Esophagus squamous epithelium (tissue), 5 donors: ENCODE measurements around the gene AKAP3. TPM values are rescaled to one million over a fixed set of nuclear protein-coding genes. Genes with fewer than 3 reads are reported as not detected.

Experiments used
- DNase-seq: peaks from one replicate; lab custom pipeline; 2025; lab: John Stamatoyannopoulos, UW
- H3K27ac ChIP-seq, 4 donors: fragments of 200-600 bp; sonication (generic); one replicate each; pipeline ENCODE4 v1.5.1; 2016 to 2019; ENCODE audit warnings: mild to moderate bottlenecking in 1 of 4
- H3K27me3 ChIP-seq, 4 donors: fragments of 200-600 bp; sonication (generic); 1 replicate in 3 of 4; 2 replicates in 1 of 4; pipeline versions ENCODE4 v1.5.1 to v1.6.0; 2017 to 2021; ENCODE audit warnings: antibody characterized with exemption in 1 of 4
- H3K36me3 ChIP-seq, 3 donors: fragments of 200-600 bp; sonication (generic); one replicate each; pipeline ENCODE4 v1.5.1; 2016 to 2019
- H3K4me1 ChIP-seq, 3 donors: fragments of 200-600 bp; sonication (generic); one replicate each; pipeline ENCODE4 v1.5.1; 2017 to 2019
- H3K4me3 ChIP-seq, 4 donors: fragments of 200-600 bp; sonication (generic); 1 replicate in 3 of 4; 2 replicates in 1 of 4; pipeline ENCODE4 v1.5.1; 2016 to 2019; ENCODE audit warnings: mild to moderate bottlenecking in 2 of 4, moderate library complexity in 1 of 4
- H3K9me3 ChIP-seq, 3 donors: fragments of 200-600 bp; sonication (generic); one replicate each; pipeline ENCODE4 v1.5.1; 2016 to 2019
- CTCF ChIP-seq, 6 experiments: fragments of 450-650 bp in 4 of 6; fragments of 200-600 bp in 2 of 6; sonication (generic) in 2 of 6; IDR thresholded peaks; one replicate each; pipeline ENCODE4 v1.5.1; 2016 to 2019; ENCODE audit warnings: antibody characterized with exemption in 6 of 6, mild to moderate bottlenecking in 4 of 6, moderate library complexity in 4 of 6
- POLR2A ChIP-seq, 4 donors: fragments of 450-650 bp; IDR thresholded peaks; one replicate each; pipeline ENCODE4 v1.6.1; 2017; ENCODE audit warnings: antibody characterized with exemption in 4 of 4, mild to moderate bottlenecking in 4 of 4, moderate library complexity in 3 of 4
- WGBS, 2 donors: methylation state at CpG; one replicate each; pipeline ENCODE4 v1.1.5; 2018; 5-methylcytosine and 5-hydroxymethylcytosine counted together
- intact Hi-C: fragments of 100-400 bp; cut with DNase I; formaldehyde crosslinking; loops from one replicate; pipeline ENCODE4 v1.15.0; 2022
- total RNA-seq, 4 donors: library from RNA; depleted of rRNA; stranded (reverse); fragments of >200 nt; gene quantifications; one replicate each; pipeline ENCODE4 v1.1.0, GENCODE V29; 2016
- donor health status: DM: yes; HTN: yes; CAD: no.

Gene AKAP3
- total RNA-seq, 4 donors from 2014 or later: 0.97 to 2.6 (median 1.4) TPM

GRCh38 chr12:4626543-4626942 is 22.3 kb downstream of the AKAP3 start:
- intact Hi-C loops: no loop called here
- H3K4me1 ChIP-seq: no peaks in the 10 kb centered on the region
- no peaks in the 10 kb centered on the region for H3K9me3 ChIP-seq
- no peaks in the 10 kb centered on the region for H3K36me3 ChIP-seq
- no peak for TF ChIP-seq POLR2A (IDR thresholded peaks at IDR 0.05)
- no peak for TF ChIP-seq CTCF (IDR thresholded peaks at IDR 0.05)
- 81 to 82% methylated on average over 3 to 4 of the region's 5 CpGs for WGBS, 2 donors
- no peak for DNase-seq
- no peak overlapping the region for H3K27ac ChIP-seq
- no peak overlapping the region for H3K4me3 ChIP-seq
- H3K27me3 ChIP-seq: peaks cover 0 to 34% (median 0%) of the 10 kb centered on the region in 4 donors

GRCh38 chr12:4621511-4621910 is 27.3 kb downstream of the AKAP3 start:
- no peaks in the 10 kb centered on the region for H3K36me3 ChIP-seq
- no peaks in the 10 kb centered on the region for H3K9me3 ChIP-seq
- TF ChIP-seq CTCF (IDR thresholded peaks at IDR 0.05): no peak
- no peak for TF ChIP-seq POLR2A (IDR thresholded peaks at IDR 0.05)
- no peak overlapping the region for H3K4me3 ChIP-seq
- 83 to 90% methylated on average over 3 of the region's 3 CpGs for WGBS, 2 donors
- intact Hi-C loops: no loop called here
- H3K4me1 ChIP-seq: no peaks in the 10 kb centered on the region
- H3K27me3 ChIP-seq: peaks cover 0 to 14% (median 0%) of the 10 kb centered on the region in 4 donors
- DNase-seq: no peak
- no peak overlapping the region for H3K27ac ChIP-seq

GRCh38 chr12:4615667-4616066 is 33.2 kb downstream of the AKAP3 start:
- intact Hi-C loops: no loop called here
- TF ChIP-seq CTCF (IDR thresholded peaks at IDR 0.05) (no peak), POLR2A (IDR thresholded peaks at IDR 0.05) (no peak)
- H3K27ac ChIP-seq: no peak overlapping the region

GRCh38 chr12:4610481-4610880 is 38.4 kb downstream of the AKAP3 start:
- Histone ChIP-seq H3K36me3 (peaks cover 3 to 77% (median 8%) of the 10 kb centered on the region in 3 donors), H3K9me3 (no peaks in the 10 kb centered on the region), H3K4me3 (no peak overlapping the region), H3K27ac (no peak overlapping the region), H3K4me1 (peaks cover 3 to 22% (median 4%) of the 10 kb centered on the region in 3 donors), H3K27me3 (no peaks in the 10 kb centered on the region)
- intact Hi-C loops: no loop called here
- TF ChIP-seq POLR2A (IDR thresholded peaks at IDR 0.05) (no peak), CTCF (IDR thresholded peaks at IDR 0.05) (no peak)
- DNase-seq: no peak
- WGBS, 2 donors: 72 to 81% methylated on average over 4 of the region's 4 CpGs

More at GRCh38 chr12:4615667-4616066, 33.2 kb downstream of the AKAP3 start:
- Histone ChIP-seq H3K36me3 (peaks cover 3 to 55% (median 3%) of the 10 kb centered on the region in 3 donors), H3K4me3 (no peak overlapping the region), H3K27me3 (no peaks in the 10 kb centered on the region), H3K4me1 (no peaks in the 10 kb centered on the region), H3K9me3 (no peaks in the 10 kb centered on the region)
- 87 to 93% methylated on average over 8 to 9 of the region's 9 CpGs for WGBS, 2 donors
- no peak for DNase-seq

- H3K9me3 ChIP-seq: no peaks in the 10 kb centered on the region
- TF ChIP-seq CTCF (IDR thresholded peaks at IDR 0.05): no peak
- no peak for TF ChIP-seq POLR2A (IDR thresholded peaks at IDR 0.05)
- peaks cover 3 to 63% (median 8%) of the 10 kb centered on the region in 3 donors for H3K36me3 ChIP-seq
- WGBS, 2 donors: 89 to 91% methylated on average over 9 of the region's 9 CpGs
- intact Hi-C loops: no loop called here
- H3K27ac ChIP-seq: no peak overlapping the region
- H3K4me3 ChIP-seq: no peak overlapping the region
- no peaks in the 10 kb centered on the region for H3K27me3 ChIP-seq
- H3K4me1 ChIP-seq: peaks cover 3 to 25% (median 4%) of the 10 kb centered on the region in 3 donors
- DNase-seq: no peak
Measured at GRCh38 chr12:4609071-4609470, 39.8 kb downstream of the AKAP3 start.
